Activated T-cell treated with anti-CD3 and anti-CD28 coated beads, Interleukin-2, amount 50 U/mL, for 4 hours (primary cell): Measurements from ENCODE around the gene USP17L27. TPM values are rescaled to one million over a fixed set of nuclear protein-coding genes. Genes with fewer than 3 reads are reported as not detected.

Experiments used
- total RNA-seq, 3 donors: library from RNA; stranded (reverse); gene quantifications; one replicate each; pipeline ENCODE4 v1.2.1, GENCODE V29; 2021

The USP17L27 gene
- total RNA-seq, 3 donors from 2014 or later: not detected

Other genes starting within 250 kb of the USP17L27 start
- gene FAM90A26, start 173.7 kb upstream of the USP17L27 start, total RNA-seq: under 1 TPM in 1 of 3 donors, not detected in 2; 0.10 TPM
- gene USP17L10, start 133.5 kb upstream of the USP17L27 start, total RNA-seq: not detected
- gene USP17L11, start 128.7 kb upstream of the USP17L27 start, total RNA-seq: not detected
- gene USP17L12, start 124.0 kb upstream of the USP17L27 start, total RNA-seq: not detected
- not detected for gene USP17L13, start 119.3 kb upstream of the USP17L27 start, total RNA-seq
- gene USP17L15, start 109.8 kb upstream of the USP17L27 start, total RNA-seq: not detected
- gene USP17L17, start 100.3 kb upstream of the USP17L27 start, total RNA-seq: not detected
- not detected for gene USP17L18, start 95.5 kb upstream of the USP17L27 start, total RNA-seq
- gene USP17L19, start 90.8 kb upstream of the USP17L27 start, total RNA-seq: not detected
- gene USP17L20, start 86.0 kb upstream of the USP17L27 start, total RNA-seq: not detected
- not detected for gene USP17L21, start 81.3 kb upstream of the USP17L27 start, total RNA-seq
- not detected for gene USP17L22, start 76.5 kb upstream of the USP17L27 start, total RNA-seq
- gene USP17L24, start 19.0 kb upstream of the USP17L27 start, total RNA-seq: not detected
- not detected for gene USP17L25, start 14.2 kb upstream of the USP17L27 start, total RNA-seq
- gene USP17L26, start 9.5 kb upstream of the USP17L27 start, total RNA-seq: not detected
- not detected for gene USP17L5, start 4.7 kb upstream of the USP17L27 start, total RNA-seq
- gene USP17L28, start 4.7 kb downstream of the USP17L27 start, total RNA-seq: not detected
- gene USP17L29, start 9.5 kb downstream of the USP17L27 start, total RNA-seq: not detected
- not detected for gene USP17L30, start 19.0 kb downstream of the USP17L27 start, total RNA-seq
- gene DEFB131A, start 100.3 kb downstream of the USP17L27 start, total RNA-seq: not detected